OCI-LY1 (cell line): Measurements from ENCODE around the gene ERH.

Source experiments
- H2AFZ ChIP-seq: fragments of 200-600 bp; sonication (generic), shearing (Covaris generic); 2 replicates; pipeline ENCODE4 v1.6.0; 2014; ENCODE audit warnings: antibody characterized with exemption, mild to moderate bottlenecking, low read length
- H3F3A ChIP-seq: fragments of 200-600 bp; sonication (generic), shearing (Covaris generic); 2 replicates; pipeline ENCODE4 v1.6.0; 2014; ENCODE audit warnings: mild to moderate bottlenecking, antibody characterized with exemption, low read length, moderate library complexity; ENCODE audit not compliant: insufficient read depth
- H3K27ac ChIP-seq: fragments of 200-600 bp; sonication (generic); 2 replicates; pipeline ENCODE4 v1.5.1; 2014; ENCODE audit warnings: low read length, mixed run types, mild to moderate bottlenecking, low read depth; ENCODE audit not compliant: poor library complexity, severe bottlenecking
- H3K27me3 ChIP-seq: fragments of 200-600 bp; sonication (generic); 2 replicates; pipeline ENCODE4 v1.6.0; 2014; ENCODE audit warnings: antibody characterized with exemption, mild to moderate bottlenecking, low read length, moderate library complexity; ENCODE audit not compliant: insufficient read depth
- H3K36me3 ChIP-seq: fragments of 200-600 bp; sonication (generic); 2 replicates; pipeline ENCODE4 v1.6.1; 2014; ENCODE audit warnings: mild to moderate bottlenecking, antibody characterized with exemption, low read length, moderate library complexity, mixed read lengths; ENCODE audit not compliant: insufficient read depth
- H3K4me1 ChIP-seq: fragments of 200-600 bp; sonication (generic); 2 replicates; pipeline ENCODE4 v1.5.1; 2014; ENCODE audit warnings: mild to moderate bottlenecking, low read length, moderate library complexity; ENCODE audit not compliant: insufficient read depth, severe bottlenecking
- H3K4me2 ChIP-seq: fragments of 200-600 bp; sonication (generic), shearing (Covaris generic); 2 replicates; pipeline ENCODE4 v1.6.1; 2014; ENCODE audit warnings: low read length
- H3K4me3 ChIP-seq: fragments of 200-600 bp; sonication (generic); 2 replicates; pipeline ENCODE4 v1.5.1; 2014; ENCODE audit warnings: low read length, low read depth, mild to moderate bottlenecking, mixed read lengths; ENCODE audit not compliant: poor library complexity, severe bottlenecking
- H3K79me2 ChIP-seq: fragments of 200-600 bp; shearing (Covaris generic); 2 replicates; pipeline ENCODE4 v1.6.1; 2016; ENCODE audit warnings: mixed run types, low read length, mixed read lengths; ENCODE audit not compliant: insufficient read depth
- H3K9ac ChIP-seq: fragments of 200-600 bp; sonication (generic), shearing (Covaris generic); 2 replicates; pipeline ENCODE4 v1.6.1; 2014; ENCODE audit warnings: mild to moderate bottlenecking, low read length, mixed read lengths
- H3K9me2 ChIP-seq: fragments of 200-600 bp; sonication (generic), shearing (Covaris generic); 2 replicates; pipeline ENCODE4 v1.6.1; 2014; ENCODE audit warnings: low read depth, mild to moderate bottlenecking, low read length, mixed read lengths
- H3K9me3 ChIP-seq: fragments of 200-600 bp; shearing (Covaris generic); 2 replicates; pipeline ENCODE4 v1.6.1; 2014; ENCODE audit warnings: low read length, mixed read lengths
- H4K20me1 ChIP-seq: fragments of 200-600 bp; sonication (generic), shearing (Covaris generic); 2 replicates; pipeline ENCODE4 v1.6.0; 2016; ENCODE audit warnings: mild to moderate bottlenecking, low read length; ENCODE audit not compliant: insufficient read depth
- CTCF ChIP-seq: fragments of 200-600 bp; sonication (generic), shearing (Covaris generic); IDR thresholded peaks from 2 replicates; pipeline ENCODE4 v1.5.1; 2017; ENCODE audit warnings: mild to moderate bottlenecking, antibody characterized with exemption, low read length, moderate library complexity, mixed read lengths
- EZH2 ChIP-seq: fragments of 200-600 bp; sonication (generic), shearing (Covaris generic); IDR thresholded peaks from 2 replicates; pipeline ENCODE4 v1.8.0; 2017; ENCODE audit warnings: borderline replicate concordance, mixed run types, mild to moderate bottlenecking, antibody characterized with exemption, low read length, moderate library complexity, mixed read lengths

The ERH gene

GRCh38 chr14:69398053-69398817, at the start of gene ERH, which contains the start of gene SLC39A9:
Gene ERH (minus strand): TSS chr14:69398299. CDS start chr14:69398233, 66 bp downstream.
Gene SLC39A9 (plus strand): TSS chr14:69398692. CDS start chr14:69399370, 678 bp downstream.
- peak within 1 kb of the TSS; percentile 98 for H3K4me3 ChIP-seq
- H3K4me2 ChIP-seq, result peak within 1 kb of the TSS; percentile 99
- H3K9me2 ChIP-seq, result no peaks in the 10 kb centered on the region
- H3K9ac ChIP-seq, result peak within 1 kb of the TSS; percentile 90
- peak within 1 kb of the TSS; percentile 81 for H3K27ac ChIP-seq
- no peak within 1 kb of the TSS for H2AFZ ChIP-seq
- no peaks in the 10 kb centered on the region for H4K20me1 ChIP-seq
- TF ChIP-seq EZH2 (no peak), CTCF (no peak)
- H3F3A ChIP-seq, result no peaks in the 10 kb centered on the region
- peaks cover 40% of the 10 kb centered on the region for H3K36me3 ChIP-seq
- no peaks in the 10 kb centered on the region for H3K27me3 ChIP-seq
- peaks cover 57% of the 10 kb centered on the region for H3K4me1 ChIP-seq
- H3K79me2 ChIP-seq, result peaks cover 84% of the 10 kb centered on the region
- no peaks in the 10 kb centered on the region for H3K9me3 ChIP-seq

GRCh38 chr14:69443296-69443805, 45.3 kb upstream of the ERH start:
- H3K9me3 ChIP-seq, result no peaks in the 10 kb centered on the region
- H3F3A ChIP-seq, result no peaks in the 10 kb centered on the region
- peaks cover 11% of the 10 kb centered on the region for H3K4me1 ChIP-seq
- no peak overlapping the region for H3K27ac ChIP-seq
- H4K20me1 ChIP-seq, result no peaks in the 10 kb centered on the region
- no peaks in the 10 kb centered on the region for H3K79me2 ChIP-seq
- H2AFZ ChIP-seq, result no peak overlapping the region
- TF ChIP-seq EZH2, result no peak
- TF ChIP-seq CTCF, result no peak
- no peaks in the 10 kb centered on the region for H3K9me2 ChIP-seq
- H3K36me3 ChIP-seq, result peaks cover 28% of the 10 kb centered on the region
- no peak overlapping the region for H3K4me2 ChIP-seq
- no peak overlapping the region for H3K9ac ChIP-seq
- H3K4me3 ChIP-seq, result no peak overlapping the region
- H3K27me3 ChIP-seq, result no peaks in the 10 kb centered on the region

GRCh38 chr14:69441948-69442347, 43.8 kb upstream of the ERH start:
- no peaks in the 10 kb centered on the region for H3K9me2 ChIP-seq
- H4K20me1 ChIP-seq, result no peaks in the 10 kb centered on the region
- H3K4me1 ChIP-seq, result peaks cover 11% of the 10 kb centered on the region
- H3K4me3 ChIP-seq, result no peak overlapping the region
- H3K4me2 ChIP-seq, result no peak overlapping the region; the same call in 1 of the 2 replicates
- H3K36me3 ChIP-seq, result peaks cover 28% of the 10 kb centered on the region
- H3F3A ChIP-seq, result no peaks in the 10 kb centered on the region
- no peaks in the 10 kb centered on the region for H3K79me2 ChIP-seq
- no peak for TF ChIP-seq CTCF
- no peak for TF ChIP-seq EZH2
- H3K9me3 ChIP-seq, result no peaks in the 10 kb centered on the region
- H3K9ac ChIP-seq, result no peak overlapping the region
- H2AFZ ChIP-seq, result no peak overlapping the region
- H3K27ac ChIP-seq, result peak overlapping the region; percentile 2
- no peaks in the 10 kb centered on the region for H3K27me3 ChIP-seq
